Liver (tissue), 9 donors: ENCODE results near the gene PIP4K2C. TPM values are rescaled to one million over a fixed set of nuclear protein-coding genes. Genes with fewer than 3 reads are reported as not detected.

ENCODE experiments used
- DNase-seq: peaks from one replicate; pipeline ENCODE4 v3.0.0-alpha.2; 2017; ENCODE audit warnings: low spot score
- H3K27ac ChIP-seq, 2 donors: one replicate each; pipeline ENCODE4 v1.7.0; 2013; ENCODE audit warnings: inconsistent platforms in 2 of 2, low read length in 2 of 2, control low read depth in 1 of 2, low read depth in 1 of 2, mild to moderate bottlenecking in 1 of 2
- H3K27me3 ChIP-seq, 4 donors: one replicate each; pipeline versions ENCODE4 v1.6.1 to v1.7.0; 2013; ENCODE audit warnings: low read length in 3 of 4, inconsistent platforms in 1 of 4, mild to moderate bottlenecking in 1 of 4, moderate library complexity in 1 of 4; ENCODE audit not compliant: control insufficient read depth in 4 of 4, insufficient read depth in 4 of 4
- H3K36me3 ChIP-seq, 4 donors: one replicate each; pipeline versions ENCODE4 v1.6.1 to v1.7.0; 2013; ENCODE audit warnings: low read length in 3 of 4, mild to moderate bottlenecking in 3 of 4, low read depth in 1 of 4, moderate library complexity in 1 of 4; ENCODE audit not compliant: control insufficient read depth in 4 of 4, insufficient read depth in 3 of 4
- H3K4me1 ChIP-seq, 4 donors: one replicate each; pipeline versions ENCODE4 v1.6.1 to v1.7.0; 2013; ENCODE audit warnings: low read length in 3 of 4, mild to moderate bottlenecking in 3 of 4, moderate library complexity in 1 of 4; ENCODE audit not compliant: control insufficient read depth in 4 of 4, insufficient read depth in 4 of 4
- H3K4me3 ChIP-seq, 3 donors: one replicate each; pipeline versions ENCODE4 v1.6.1 to v1.7.0; 2013; ENCODE audit warnings: low read length in 3 of 3, control low read depth in 1 of 3, low read depth in 1 of 3, mild to moderate bottlenecking in 1 of 3
- H3K9ac ChIP-seq, 2 donors: one replicate each; pipeline ENCODE4 v1.7.0; 2013; ENCODE audit warnings: low read length in 2 of 2, mild to moderate bottlenecking in 2 of 2, moderate library complexity in 2 of 2, control low read depth in 1 of 2, low read depth in 1 of 2
- H3K9me3 ChIP-seq, 4 donors: one replicate each; pipeline versions ENCODE4 v1.6.1 to v1.7.0; 2013; ENCODE audit warnings: low read length in 3 of 4; ENCODE audit not compliant: control insufficient read depth in 4 of 4
- CTCF ChIP-seq: fragments of 150-350 bp; IDR thresholded peaks from 2 replicates; pipeline ENCODE4 v1.5.1; 2017; ENCODE audit warnings: improper control_type of control experiment, low read depth, low read length; ENCODE audit not compliant: missing input control
- EGR1 ChIP-seq, 2 donors: IDR thresholded peaks; 2 replicates each; pipeline ENCODE4 v1.6.1; 2016 to 2018; ENCODE audit warnings: antibody characterized with exemption in 2 of 2, low read depth in 2 of 2
- FOXA1 ChIP-seq: IDR thresholded peaks from 2 replicates; pipeline ENCODE4 v1.6.1; 2016; ENCODE audit warnings: antibody characterized with exemption
- FOXA2 ChIP-seq: IDR thresholded peaks from 2 replicates; pipeline ENCODE4 v1.6.1; 2016; ENCODE audit warnings: antibody characterized with exemption
- GABPA ChIP-seq, 2 donors: IDR thresholded peaks in 1 of 2; conservative IDR thresholded peaks in 1 of 2; 2 replicates each; pipeline ENCODE4 v1.6.1; 2016; ENCODE audit warnings: antibody characterized with exemption in 2 of 2, mild to moderate bottlenecking in 1 of 2, moderate library complexity in 1 of 2
- HNF4A ChIP-seq, 2 donors: conservative IDR thresholded peaks; 2 replicates each; pipeline ENCODE4 v1.6.1; 2016; ENCODE audit warnings: antibody characterized with exemption in 2 of 2, mild to moderate bottlenecking in 2 of 2
- HNF4G ChIP-seq: IDR thresholded peaks from 2 replicates; pipeline ENCODE4 v1.6.1; 2016; ENCODE audit warnings: antibody characterized with exemption
- JUND ChIP-seq, 2 donors: IDR thresholded peaks; 2 replicates each; pipeline ENCODE4 v1.6.1; 2016; ENCODE audit warnings: antibody characterized with exemption in 2 of 2
- NR2F2 ChIP-seq: IDR thresholded peaks from 2 replicates; pipeline ENCODE4 v1.6.1; 2016; ENCODE audit warnings: antibody characterized with exemption
- RAD21 ChIP-seq, 2 donors: IDR thresholded peaks; 2 replicates each; pipeline ENCODE4 v1.6.1; 2016; ENCODE audit warnings: antibody characterized with exemption in 2 of 2, mild to moderate bottlenecking in 2 of 2
- RXRA ChIP-seq, 2 donors: IDR thresholded peaks; 2 replicates each; pipeline ENCODE4 v1.6.1; 2017 to 2018; ENCODE audit warnings: antibody characterized with exemption in 2 of 2, mild to moderate bottlenecking in 1 of 2
- SP1 ChIP-seq: IDR thresholded peaks from 2 replicates; pipeline ENCODE4 v1.6.1; 2018; ENCODE audit warnings: antibody characterized with exemption, mild to moderate bottlenecking
- TAF1 ChIP-seq: conservative IDR thresholded peaks from 2 replicates; pipeline ENCODE4 v1.6.1; 2016; ENCODE audit warnings: antibody characterized with exemption, mild to moderate bottlenecking
- YY1 ChIP-seq: IDR thresholded peaks from 2 replicates; pipeline ENCODE4 v1.6.1; 2016; ENCODE audit warnings: antibody characterized with exemption, mild to moderate bottlenecking
- ZBTB33 ChIP-seq: IDR thresholded peaks from 2 replicates; pipeline ENCODE4 v1.6.1; 2016; ENCODE audit warnings: antibody characterized with exemption
- WGBS: extraction: QIAGEN DNeasy Blood & Tissue Kit; methylation state at CpG from one replicate; pipeline ENCODE4 v1.1.7; 2013; 5-methylcytosine and 5-hydroxymethylcytosine counted together
- polyA plus RNA-seq, 2 donors: library from polyadenylated mRNA; stranded (reverse) in 1 of 2; unstranded in 1 of 2; fragments of 200-250 nt in 1 of 2; fragments of >200 nt in 1 of 2; fragmentation: Nextera tagmentation in 1 of 2; extraction: Ambion mirVana in 1 of 2; gene quantifications; one replicate each; pipeline versions ENCODE4 v1.2.1 to v1.2.3, GENCODE V29; 2013 to 2015
- total RNA-seq, 2 donors: library from RNA; depleted of rRNA; stranded (reverse); fragments of >200 nt; gene quantifications; one replicate each; pipeline ENCODE4 v1.2.3, GENCODE V29; 2014
- TF ChIP-seq, protein P1 (sequence below): IDR thresholded peaks from 2 replicates; pipeline ENCODE4 v1.6.1; 2016; ENCODE audit warnings: antibody characterized with exemption
- TF ChIP-seq, protein P2 (sequence below): IDR thresholded peaks from 2 replicates; pipeline ENCODE4 v1.6.1; 2016; ENCODE audit warnings: antibody characterized with exemption
- TF ChIP-seq, protein P3 (sequence below): IDR thresholded peaks from 2 replicates; pipeline ENCODE4 v1.6.1; 2016; ENCODE audit warnings: antibody characterized with exemption, mild to moderate bottlenecking
- donor health status: healthy.
- donor health status: healthy.
- donor health status: healthy.
- donor health status: healthy.
- donor health status: healthy.

Gene PIP4K2C
- total and polyA plus RNA-seq, 4 donors, result 6.5 to 11.9 (median 9.4) TPM

- TF ChIP-seq, protein P1, sequence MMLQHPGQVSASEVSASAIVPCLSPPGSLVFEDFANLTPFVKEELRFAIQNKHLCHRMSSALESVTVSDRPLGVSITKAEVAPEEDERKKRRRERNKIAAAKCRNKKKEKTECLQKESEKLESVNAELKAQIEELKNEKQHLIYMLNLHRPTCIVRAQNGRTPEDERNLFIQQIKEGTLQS, result no peak
Observed at GRCh38 chr12:57545809-57546437, 45.1 kb upstream of the PIP4K2C start (continued).

DNA sequence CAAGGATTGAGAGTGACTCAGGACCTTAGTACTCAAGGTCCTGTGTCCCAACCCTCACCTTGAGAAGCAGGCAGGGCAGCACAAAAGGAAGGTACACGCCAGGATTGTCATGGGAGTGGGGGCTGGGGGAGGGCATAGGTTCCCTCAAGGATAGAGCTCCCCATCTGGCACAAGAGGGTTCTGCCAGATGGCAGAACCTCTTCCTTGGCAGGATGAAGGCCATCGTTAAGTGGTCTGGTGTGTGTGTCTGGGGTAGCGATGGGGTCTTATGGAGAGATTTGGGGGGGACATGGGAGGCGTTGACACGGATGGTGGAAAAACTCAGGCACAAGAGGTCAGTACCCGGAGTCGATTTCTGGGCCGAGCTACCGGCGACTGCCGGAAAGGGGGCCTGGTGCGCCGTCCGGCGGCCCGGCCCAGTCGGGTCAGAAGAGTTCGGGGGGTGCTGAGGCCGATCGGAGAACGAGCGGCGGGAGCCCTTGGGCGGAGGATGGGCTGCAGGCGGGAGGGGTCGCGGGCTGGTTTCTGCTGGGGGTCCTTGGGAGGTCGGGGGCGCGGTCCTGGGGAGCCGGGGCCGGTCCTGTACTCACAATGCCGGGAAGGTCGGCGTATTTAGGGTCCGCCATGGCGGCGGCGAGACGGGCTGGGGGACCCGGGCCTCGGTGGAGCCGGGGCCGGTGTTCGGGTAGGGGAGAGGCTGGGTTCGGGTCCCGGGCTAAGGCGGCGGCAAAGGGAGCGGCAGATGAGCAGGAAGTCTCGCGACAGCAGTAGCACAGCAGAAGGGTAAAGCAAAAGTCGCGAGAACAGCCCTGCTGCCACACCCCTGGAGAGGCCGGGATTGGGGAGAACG lies 44.3 kb upstream of the PIP4K2C start, which contains the start of gene DCTN2:
DCTN2 (minus strand) TSS at position 755 of the 850 bp plus-strand sequence; CDS start at position 626, 129 bp downstream.
- Histone ChIP-seq H3K27ac (peak within 1 kb of the TSS; percentile 59 to 64), H3K9ac (peak within 1 kb of the TSS; percentile 70 to 86), H3K9me3 (no peaks in the 10 kb centered on the region), H3K4me3 (peak within 1 kb of the TSS; percentile 85 to 86 (median 86)), H3K27me3 (peaks cover 0 to 12% (median 2%) of the 10 kb centered on the region in 4 donors), H3K36me3 (peaks cover 0 to 2% (median under 1%) of the 10 kb centered on the region in 4 donors), H3K4me1 (peaks cover 6 to 15% (median 10%) of the 10 kb centered on the region in 4 donors)
- peak; percentile 93 for DNase-seq
- TF ChIP-seq YY1, result no peak
- TF ChIP-seq, protein P2, sequence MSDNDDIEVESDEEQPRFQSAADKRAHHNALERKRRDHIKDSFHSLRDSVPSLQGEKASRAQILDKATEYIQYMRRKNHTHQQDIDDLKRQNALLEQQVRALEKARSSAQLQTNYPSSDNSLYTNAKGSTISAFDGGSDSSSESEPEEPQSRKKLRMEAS, result no peak
- no peak for TF ChIP-seq HNF4A (conservative IDR thresholded peaks at IDR 0.05)
- TF ChIP-seq GABPA (IDR thresholded peaks at IDR 0.05 in 1 of 2, conservative IDR thresholded peaks at IDR 0.05 in 1 of 2), result no peak
- no peak for TF ChIP-seq FOXA2
- TF ChIP-seq JUND (IDR thresholded peaks at IDR 0.05), result peak in 1 of 2 donors; percentile 86
- no peak for TF ChIP-seq TAF1
- peak; percentile 13 for TF ChIP-seq SP1
- no peak for TF ChIP-seq NR2F2
- peak; percentile 8 for TF ChIP-seq CTCF
- TF ChIP-seq, protein P1, result no peak
- no peak for TF ChIP-seq EGR1 (IDR thresholded peaks at IDR 0.05; ENCODE audit: low read depth in 2 of 2)
- TF ChIP-seq, protein P3, sequence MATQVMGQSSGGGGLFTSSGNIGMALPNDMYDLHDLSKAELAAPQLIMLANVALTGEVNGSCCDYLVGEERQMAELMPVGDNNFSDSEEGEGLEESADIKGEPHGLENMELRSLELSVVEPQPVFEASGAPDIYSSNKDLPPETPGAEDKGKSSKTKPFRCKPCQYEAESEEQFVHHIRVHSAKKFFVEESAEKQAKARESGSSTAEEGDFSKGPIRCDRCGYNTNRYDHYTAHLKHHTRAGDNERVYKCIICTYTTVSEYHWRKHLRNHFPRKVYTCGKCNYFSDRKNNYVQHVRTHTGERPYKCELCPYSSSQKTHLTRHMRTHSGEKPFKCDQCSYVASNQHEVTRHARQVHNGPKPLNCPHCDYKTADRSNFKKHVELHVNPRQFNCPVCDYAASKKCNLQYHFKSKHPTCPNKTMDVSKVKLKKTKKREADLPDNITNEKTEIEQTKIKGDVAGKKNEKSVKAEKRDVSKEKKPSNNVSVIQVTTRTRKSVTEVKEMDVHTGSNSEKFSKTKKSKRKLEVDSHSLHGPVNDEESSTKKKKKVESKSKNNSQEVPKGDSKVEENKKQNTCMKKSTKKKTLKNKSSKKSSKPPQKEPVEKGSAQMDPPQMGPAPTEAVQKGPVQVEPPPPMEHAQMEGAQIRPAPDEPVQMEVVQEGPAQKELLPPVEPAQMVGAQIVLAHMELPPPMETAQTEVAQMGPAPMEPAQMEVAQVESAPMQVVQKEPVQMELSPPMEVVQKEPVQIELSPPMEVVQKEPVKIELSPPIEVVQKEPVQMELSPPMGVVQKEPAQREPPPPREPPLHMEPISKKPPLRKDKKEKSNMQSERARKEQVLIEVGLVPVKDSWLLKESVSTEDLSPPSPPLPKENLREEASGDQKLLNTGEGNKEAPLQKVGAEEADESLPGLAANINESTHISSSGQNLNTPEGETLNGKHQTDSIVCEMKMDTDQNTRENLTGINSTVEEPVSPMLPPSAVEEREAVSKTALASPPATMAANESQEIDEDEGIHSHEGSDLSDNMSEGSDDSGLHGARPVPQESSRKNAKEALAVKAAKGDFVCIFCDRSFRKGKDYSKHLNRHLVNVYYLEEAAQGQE, result no peak
- peak in 1 of 2 donors; percentile 6 for TF ChIP-seq RXRA (IDR thresholded peaks at IDR 0.05)
- TF ChIP-seq FOXA1, result no peak
- TF ChIP-seq ZBTB33, result peak; percentile 99
- peak in 1 of 2 donors; percentile 16 for TF ChIP-seq RAD21 (IDR thresholded peaks at IDR 0.05)
- TF ChIP-seq HNF4G, result no peak
- 1% methylated on average over 56 of the region's 56 CpGs for WGBS
